IPS-18c (cell line): ENCODE measurements around the gene HEATR5B.
A peak's percentile ranks its signal among the peaks of the same experiment; 100 is the strongest.

Source experiments
- H3K4me3 ChIP-seq: 2 replicates; pipeline ENCODE4 v1.7.0; 2013; ENCODE audit warnings: low read depth, mild to moderate bottlenecking, low read length, moderate library complexity; ENCODE audit not compliant: insufficient read depth
- H3K9me3 ChIP-seq: one replicate; pipeline ENCODE4 v1.6.1; 2013; ENCODE audit warnings: mild to moderate bottlenecking, low read length, moderate library complexity; ENCODE audit not compliant: control insufficient read depth, insufficient read depth

The HEATR5B gene

DNA sequence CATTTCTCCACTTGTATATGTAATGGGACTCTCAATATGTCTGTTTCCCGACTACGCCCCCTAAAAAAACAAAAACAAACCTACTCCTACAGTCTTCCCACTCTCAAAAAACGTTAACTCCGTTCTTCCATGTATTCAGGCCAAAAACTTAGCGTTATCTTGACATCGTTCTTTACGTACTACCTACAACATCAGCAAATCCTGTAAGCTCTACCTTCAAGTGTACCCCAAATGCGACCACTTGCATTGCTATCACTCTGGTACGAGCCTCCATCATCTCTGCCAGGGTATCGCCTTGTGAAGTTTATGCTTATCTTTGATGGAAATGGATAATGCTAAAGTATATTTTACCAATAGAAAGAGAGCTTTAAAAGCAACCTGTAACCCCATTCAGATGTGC, 625 bp upstream of the HEATR5B start:
- peak overlapping the region; percentile 92 for H3K4me3 ChIP-seq
- H3K9me3 ChIP-seq = no peaks in the 10 kb centered on the region

DNA sequence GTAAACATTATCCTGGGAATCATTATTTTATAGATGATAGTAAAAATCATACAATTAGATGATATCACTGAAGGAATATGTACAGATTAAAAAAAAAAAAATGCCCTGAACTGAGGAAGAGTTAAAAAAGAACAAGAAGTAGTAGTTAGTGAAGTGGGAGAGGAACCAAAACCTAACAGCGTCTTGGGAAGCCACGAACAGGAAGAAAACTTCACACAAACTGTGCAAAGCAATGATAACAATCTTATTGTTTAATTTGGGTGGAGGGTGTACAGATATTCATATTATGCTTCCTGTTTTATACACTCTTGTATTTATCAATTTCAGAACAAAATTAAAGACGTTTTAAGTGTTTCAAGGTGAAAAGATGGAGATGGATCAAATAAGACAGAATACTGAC, 3.5 kb downstream of the HEATR5B start:
- no peaks in the 10 kb centered on the region for H3K9me3 ChIP-seq
- no peak overlapping the region for H3K4me3 ChIP-seq

DNA sequence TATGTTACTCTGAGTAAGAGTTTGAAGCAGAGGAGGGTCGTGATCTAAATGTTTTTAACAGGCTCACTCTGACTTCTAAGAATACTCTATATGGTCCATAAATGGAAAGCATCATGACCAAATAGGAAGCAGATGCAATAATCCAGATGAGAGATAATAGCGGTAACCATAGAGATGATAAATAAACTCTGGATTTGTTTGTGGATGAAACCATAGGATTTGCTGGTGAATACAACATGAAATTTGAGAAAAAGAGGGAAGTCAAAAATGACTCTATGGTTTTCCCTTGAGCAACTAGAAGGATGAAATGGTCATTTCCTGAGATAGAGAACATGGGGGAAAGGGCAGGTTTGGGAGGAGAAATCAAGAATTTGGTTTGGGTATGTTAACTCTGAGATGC, 3.9 kb downstream of the HEATR5B start:
- Histone ChIP-seq H3K9me3 (no peaks in the 10 kb centered on the region), H3K4me3 (no peak overlapping the region)

DNA sequence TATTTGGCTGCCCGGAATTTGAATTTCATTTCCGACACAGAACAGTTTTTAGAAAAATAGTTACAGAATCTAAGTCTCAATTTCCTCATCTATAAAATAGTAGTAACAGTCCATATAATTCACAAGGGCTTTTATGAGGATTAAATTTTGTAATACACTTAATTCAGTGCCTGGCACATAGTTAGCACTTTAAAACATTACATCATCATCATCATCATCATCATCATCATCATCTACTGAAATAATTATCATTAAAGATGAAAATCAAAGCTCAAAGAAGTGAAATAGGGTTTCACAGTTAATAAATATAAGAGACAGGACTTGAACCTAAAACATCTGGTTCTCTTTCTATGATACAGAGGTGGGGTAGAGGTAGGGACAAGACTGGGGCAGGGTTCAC, 13.2 kb downstream of the HEATR5B start:
- H3K9me3 ChIP-seq = no peaks in the 10 kb centered on the region
- H3K4me3 ChIP-seq = no peak overlapping the region

DNA sequence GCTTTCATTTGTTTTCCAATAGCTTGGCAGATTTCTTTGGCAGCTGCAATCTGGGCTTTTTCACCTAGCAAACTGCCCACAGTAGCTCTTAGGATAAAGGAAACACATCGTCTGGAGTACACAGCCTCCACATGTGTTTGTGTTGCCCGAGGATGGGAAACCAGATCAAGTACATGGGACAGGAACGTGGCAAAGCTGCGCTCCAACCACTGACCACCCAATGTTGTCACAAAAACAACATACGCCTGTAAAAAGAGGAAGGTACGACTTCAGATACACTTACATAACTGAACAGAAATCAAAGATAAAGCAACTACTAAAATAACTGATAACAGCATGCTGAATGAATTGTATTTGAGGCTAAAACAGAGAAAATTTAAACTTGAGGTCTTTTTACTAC, 15.5 kb downstream of the HEATR5B start:
- no peaks in the 10 kb centered on the region for H3K9me3 ChIP-seq
- H3K4me3 ChIP-seq = no peak overlapping the region

DNA sequence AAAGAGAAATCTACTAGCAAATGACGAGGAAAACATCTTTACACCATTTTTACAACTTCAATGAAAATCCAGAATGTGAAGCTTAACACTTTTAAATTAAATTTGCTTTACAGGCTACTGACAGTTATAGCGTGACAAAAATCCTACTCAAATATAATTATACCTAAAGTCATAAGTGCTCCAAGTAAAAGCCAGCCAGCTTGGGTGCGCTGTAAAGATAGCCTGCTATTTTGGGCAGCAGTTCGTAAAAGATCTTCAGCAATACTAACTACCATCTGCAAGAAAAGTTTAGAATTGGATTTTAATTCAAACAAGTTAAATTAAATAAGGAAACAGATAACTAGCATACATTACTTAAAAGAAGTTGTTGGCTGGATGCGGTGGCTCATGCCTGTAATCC, 22.4 kb downstream of the HEATR5B start:
- no peak overlapping the region for H3K4me3 ChIP-seq
- H3K9me3 ChIP-seq = no peaks in the 10 kb centered on the region

DNA sequence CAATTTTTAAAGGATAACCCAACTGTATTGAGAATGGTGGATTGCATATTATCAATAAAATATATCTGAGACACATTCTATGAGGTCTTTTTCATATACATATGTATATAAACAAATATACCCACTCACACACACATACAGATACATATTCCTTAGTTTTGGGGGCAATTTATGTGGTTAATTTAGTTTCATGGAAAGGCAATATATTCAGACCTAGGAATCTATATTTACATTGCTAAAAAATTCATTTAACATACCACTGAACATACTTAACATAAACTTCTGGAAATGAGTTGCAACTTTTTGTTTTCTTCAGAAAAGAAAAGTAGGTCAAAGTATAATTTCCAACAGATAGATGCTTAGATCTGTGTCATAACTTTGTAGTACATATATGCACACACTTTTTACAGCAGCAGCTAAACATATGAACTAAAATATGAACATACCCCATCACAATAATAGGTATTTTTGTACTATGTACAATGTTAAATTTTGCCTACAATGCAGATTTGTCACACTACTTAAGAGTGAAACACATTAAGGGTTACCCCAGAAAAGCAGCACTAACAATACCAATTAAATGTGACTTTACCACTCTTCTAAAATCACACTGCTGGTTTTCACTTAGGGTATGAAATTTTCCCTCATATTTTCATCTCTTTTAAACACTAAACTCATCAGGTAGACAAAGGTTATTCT, 23.0 kb downstream of the HEATR5B start:
- H3K9me3 ChIP-seq = no peaks in the 10 kb centered on the region
- H3K4me3 ChIP-seq = no peak overlapping the region

DNA sequence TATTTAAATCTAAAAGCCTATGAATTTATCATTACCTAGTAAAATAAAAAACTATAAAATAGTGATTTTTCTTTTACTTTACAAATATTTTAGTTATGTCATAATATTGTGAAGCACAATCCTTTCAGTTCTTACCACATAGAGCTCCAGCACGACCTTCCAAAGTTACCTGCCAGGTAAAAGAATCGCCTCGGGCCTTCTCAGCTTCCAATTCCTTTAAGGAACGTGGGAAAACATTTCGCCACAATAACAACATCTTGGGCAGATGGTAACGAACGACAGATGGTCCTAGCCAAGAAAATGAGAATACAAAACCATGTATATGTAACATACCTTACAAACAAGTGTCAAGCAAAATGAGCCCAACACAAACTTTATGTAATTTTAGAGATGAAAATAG, 23.7 kb downstream of the HEATR5B start:
- H3K4me3 ChIP-seq = no peak overlapping the region
- H3K9me3 ChIP-seq = no peaks in the 10 kb centered on the region

DNA sequence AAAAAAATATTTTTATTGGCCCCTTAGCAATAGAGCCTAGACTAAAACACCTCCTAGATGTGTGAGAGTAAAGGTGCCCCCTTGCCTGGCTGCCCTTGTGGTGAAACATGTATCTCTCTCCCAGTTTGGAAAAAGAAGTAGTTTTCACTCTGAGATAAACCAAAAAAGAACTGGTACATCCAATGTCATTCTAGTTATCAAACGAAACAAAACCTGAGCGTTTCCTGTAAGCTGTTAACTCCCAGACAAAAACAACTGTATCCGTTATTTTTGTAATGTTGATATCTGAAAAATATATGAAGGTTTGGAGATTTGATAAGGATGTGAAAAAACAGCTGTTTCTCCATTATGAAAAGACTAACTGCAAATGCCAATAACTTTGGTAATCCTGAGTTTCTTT, 24.3 kb downstream of the HEATR5B start:
- Histone ChIP-seq H3K4me3 (no peak overlapping the region), H3K9me3 (no peaks in the 10 kb centered on the region)

DNA sequence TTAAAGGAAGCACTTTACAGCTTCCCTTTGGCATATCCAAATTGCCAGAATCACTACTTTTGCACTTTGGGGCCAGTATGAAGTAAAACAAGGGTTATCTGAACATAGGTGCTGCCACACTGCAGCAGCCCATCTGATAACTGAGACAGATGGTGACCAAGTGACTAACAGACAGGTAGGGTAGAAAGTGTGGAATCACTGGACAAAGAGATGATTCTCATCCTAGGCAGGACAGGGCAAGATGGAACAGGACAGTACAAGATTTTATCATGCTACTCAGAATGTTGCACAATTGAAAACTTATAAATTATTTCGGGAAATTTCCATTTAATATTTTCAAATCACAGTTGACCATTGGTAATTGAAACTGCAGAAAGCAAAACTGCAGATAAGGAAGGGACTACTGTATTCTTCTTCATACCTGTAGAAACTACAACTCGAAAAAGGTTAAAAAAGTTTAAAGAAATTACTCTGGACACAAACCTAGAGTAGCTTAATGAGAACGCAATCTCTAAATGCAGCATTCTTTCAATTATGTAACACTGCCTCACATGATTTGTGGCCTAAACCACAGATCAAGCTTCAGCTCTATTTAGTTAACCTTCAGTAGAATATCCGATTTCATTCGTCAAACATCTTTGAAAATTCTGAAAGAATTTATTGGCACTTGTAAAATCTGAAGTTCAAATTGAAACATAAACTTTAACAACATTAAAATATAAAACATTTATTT, 31.4 kb downstream of the HEATR5B start:
- Histone ChIP-seq H3K4me3 (no peak overlapping the region), H3K9me3 (no peaks in the 10 kb centered on the region)

DNA sequence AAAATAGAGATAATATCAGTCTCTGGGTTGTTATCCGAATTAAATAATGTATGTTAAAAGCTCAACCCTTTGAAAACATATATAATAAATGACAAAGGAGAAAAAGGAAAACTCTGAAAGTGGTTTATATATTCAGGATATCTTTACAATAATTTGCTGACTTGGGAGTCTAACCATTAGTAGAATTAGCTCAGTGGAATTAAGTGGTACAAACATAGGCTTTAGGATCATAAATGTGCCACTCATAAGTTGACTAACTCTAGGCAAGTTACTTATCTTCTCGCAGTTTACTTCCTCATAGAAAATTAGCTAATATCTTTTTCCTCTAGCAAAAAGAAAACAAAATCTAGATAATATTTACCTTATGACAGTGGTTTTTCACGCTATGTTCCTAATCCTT, 44.6 kb downstream of the HEATR5B start:
- Histone ChIP-seq H3K4me3 (no peak overlapping the region), H3K9me3 (no peaks in the 10 kb centered on the region)

DNA sequence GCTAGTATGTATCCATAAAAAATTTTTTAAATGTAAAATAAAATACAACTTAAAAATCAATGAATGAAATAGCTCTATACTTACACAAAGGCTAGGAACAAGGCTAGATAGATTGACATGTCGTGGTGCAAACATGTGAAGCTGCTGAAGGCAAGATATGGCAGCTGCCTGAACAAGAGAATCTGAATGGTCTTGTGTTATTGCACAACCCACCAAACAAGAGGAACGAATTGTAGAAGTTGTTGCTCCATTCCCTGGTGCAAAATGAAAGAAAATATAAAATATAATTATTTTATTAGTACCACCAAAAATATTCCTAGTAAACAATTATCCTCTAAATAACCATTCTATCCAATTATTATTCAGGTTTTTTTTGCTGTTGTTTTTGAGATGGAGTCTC, 46.4 kb downstream of the HEATR5B start:
- Histone ChIP-seq H3K4me3 (no peak overlapping the region), H3K9me3 (no peaks in the 10 kb centered on the region)

DNA sequence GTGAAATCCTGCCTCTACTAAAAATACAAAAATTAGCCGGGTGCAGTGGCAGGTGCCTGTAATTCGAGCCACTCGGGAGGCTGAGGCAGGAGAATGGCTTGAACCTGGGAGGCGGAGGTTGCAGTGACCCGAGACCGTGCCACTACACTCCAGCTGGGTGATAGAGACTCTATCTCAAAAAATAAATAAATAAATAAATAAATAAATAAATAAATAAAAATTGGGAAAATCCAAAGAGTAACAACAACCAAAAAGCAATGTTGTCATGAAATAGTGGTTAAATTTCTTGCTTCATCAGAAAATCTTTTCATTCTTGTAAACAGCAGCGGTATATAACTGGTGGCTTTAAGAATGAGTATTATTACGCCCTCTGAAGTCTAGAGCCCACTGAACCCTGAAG, 54.4 kb downstream of the HEATR5B start:
- Histone ChIP-seq H3K9me3 (no peaks in the 10 kb centered on the region), H3K4me3 (no peak overlapping the region)

DNA sequence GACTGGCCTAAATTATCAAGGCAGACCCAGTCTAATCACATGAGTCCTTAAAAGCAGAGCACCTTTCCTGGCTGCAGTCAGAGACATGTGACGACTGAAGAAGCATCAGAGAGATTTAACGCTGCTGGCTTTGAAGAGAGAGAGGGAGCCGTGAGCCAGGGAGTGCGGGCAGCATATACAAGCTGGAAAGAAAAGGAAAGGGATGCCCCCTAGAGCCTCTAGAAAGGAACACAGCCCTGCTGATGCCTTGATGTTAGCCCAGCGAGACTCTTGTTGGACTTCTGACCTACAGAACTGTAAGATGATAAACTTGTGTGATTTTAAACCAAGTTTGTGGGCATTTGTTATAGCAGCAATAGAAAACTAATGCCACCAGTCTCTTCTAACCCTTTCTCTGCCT, 58.1 kb downstream of the HEATR5B start:
- no peak overlapping the region for H3K4me3 ChIP-seq
- H3K9me3 ChIP-seq = no peaks in the 10 kb centered on the region

DNA sequence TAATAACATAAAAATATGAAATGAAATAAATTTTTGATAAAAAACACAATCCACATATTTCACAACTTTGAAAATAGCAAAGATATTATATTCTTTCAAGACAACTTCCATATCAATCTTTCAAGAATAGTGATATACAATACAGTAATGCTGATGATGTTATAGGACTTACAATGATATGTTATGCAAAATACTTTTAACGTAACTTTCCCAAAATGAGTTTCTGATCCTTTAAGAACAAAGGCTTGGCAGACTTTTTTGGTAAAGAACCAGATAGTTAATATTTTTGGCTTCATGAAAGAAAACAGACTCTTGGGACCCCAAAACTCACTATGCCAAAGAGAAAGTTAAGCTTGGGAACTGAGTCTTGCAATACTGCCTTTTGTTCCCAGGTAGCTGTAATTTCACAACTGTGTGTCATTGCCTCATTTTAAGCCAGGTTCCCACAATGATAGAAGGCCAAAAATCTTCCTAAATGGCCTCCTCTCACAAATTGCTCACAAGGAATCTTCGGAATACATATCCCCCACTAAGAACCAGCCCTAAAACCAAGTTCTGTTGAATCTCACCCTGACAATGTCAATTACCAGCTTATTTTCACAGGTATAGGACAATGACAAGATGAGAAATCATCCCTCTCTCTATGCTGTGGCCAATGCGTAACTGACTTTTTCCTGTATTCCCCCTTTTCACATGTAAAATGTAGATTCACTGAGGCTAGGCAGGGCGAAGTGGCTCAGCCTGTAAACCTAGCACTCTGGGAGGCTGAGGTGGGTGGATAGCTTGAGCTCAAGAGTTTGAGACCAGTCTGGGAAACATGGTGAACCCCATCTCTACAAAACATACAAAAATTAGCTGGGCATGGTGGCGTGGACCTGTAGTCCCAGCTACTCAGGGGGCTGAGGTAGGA, 63.0 kb downstream of the HEATR5B start:
- Histone ChIP-seq H3K4me3 (no peak overlapping the region), H3K9me3 (no peaks in the 10 kb centered on the region)

DNA sequence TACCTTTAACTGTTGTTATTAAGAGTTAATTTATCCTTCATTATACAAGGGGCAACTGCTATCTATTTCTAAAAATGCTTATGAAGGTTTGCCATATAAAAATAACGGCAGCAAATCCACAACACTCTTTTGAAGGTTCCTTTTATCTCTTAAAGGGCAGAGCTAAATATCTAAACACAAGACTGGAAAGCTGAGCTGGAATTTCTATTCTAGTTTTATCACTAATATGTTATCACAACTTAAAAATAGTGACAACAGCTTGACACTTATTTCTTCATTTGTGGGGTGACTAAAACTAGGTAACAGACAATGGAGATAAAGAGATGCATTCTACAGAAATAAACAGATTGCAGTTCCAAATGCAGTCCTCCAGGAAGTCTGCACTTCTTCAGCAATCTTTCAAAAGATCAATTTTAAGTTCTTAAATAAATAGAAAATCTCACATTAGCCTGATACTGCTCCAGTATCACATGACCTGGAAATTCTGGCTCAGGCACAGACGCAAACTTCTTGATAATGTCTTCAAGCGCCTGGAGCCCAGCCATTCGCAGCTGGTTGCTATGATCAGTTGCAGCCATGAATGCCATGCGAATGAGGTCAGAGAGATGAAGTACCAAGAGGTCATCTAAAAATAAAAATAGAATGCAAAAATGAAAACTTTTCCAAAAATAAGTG, 63.8 kb downstream of the HEATR5B start:
- no peak overlapping the region for H3K4me3 ChIP-seq
- H3K9me3 ChIP-seq = no peaks in the 10 kb centered on the region

DNA sequence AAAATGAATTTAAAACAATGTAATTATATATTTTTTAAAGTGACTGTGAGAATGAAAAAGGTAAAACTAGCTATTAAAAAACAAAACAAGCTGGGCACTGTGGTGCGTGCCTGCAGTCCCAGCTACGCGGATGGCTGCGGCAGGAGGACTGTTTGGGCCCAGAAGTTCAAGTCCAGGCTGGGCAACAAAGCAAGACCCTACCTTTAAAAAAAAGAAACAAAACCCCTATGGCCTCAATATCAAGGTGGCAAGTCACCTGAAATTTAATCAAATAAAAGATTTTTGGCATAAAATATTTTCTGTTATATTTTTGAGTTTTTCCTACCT, 70.9 kb downstream of the HEATR5B start:
- Histone ChIP-seq H3K4me3 (no peak overlapping the region), H3K9me3 (no peaks in the 10 kb centered on the region)

DNA sequence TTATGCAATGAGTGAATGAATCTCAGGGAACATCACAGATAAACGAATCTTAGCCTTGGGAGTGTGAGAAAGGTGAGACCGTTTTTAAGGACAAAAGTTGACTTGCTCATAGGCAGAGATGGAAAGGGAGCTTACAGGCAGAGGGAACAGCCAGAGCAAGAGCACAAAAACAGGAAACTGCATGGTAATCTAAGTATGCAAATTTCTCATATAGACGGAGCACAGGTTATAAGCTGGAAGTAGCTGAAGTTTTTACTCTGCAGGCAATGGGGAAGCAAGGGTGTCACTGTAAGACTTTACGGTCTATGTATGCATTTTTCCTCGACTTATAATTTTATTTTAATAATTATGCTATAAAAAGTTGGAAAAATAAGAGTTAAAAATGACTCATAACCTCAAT, 73.0 kb downstream of the HEATR5B start:
- Histone ChIP-seq H3K4me3 (no peak overlapping the region), H3K9me3 (no peaks in the 10 kb centered on the region)
